IPS-18c (cell line): ENCODE results near the gene KCNJ12.
"Not testable (repeated sequence)": the region's sequence is repeated elsewhere in the genome, so short reads cannot be mapped to it uniquely, and the experiment has no call there.

Source experiments
- H3K4me3 ChIP-seq: 2 replicates; pipeline ENCODE4 v1.7.0; 2013; ENCODE audit warnings: low read depth, mild to moderate bottlenecking, low read length, moderate library complexity; ENCODE audit not compliant: insufficient read depth
- H3K9me3 ChIP-seq: one replicate; pipeline ENCODE4 v1.6.1; 2013; ENCODE audit warnings: mild to moderate bottlenecking, low read length, moderate library complexity; ENCODE audit not compliant: control insufficient read depth, insufficient read depth

The KCNJ12 gene

DNA sequence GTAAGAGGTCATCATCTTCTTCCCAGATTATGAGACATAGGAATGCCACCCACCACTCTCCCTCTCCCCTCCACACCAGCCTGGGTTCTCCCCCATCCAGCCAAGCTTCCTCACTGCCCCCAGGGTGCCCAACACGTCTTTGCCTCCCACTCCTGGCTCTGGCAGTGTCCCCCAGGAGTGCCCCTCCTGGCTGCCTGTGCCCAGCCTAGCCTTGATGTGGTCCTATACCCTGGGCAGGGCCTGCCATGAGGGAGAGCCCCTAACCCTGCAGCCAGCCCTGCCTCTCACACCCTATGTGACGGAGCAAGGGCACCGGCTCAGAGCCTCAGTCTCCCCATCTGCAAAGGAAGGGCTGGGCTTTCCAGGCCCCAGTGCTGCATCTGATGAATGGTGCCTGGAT lies 33.8 kb downstream of the KCNJ12 start:
- H3K9me3 ChIP-seq, H3K4me3 ChIP-seq: not testable (repeated sequence)

- not testable (repeated sequence) for H3K4me3 ChIP-seq, H3K9me3 ChIP-seq
Observed at GRCh38 chr17:21410371-21410770, 34.2 kb downstream of the KCNJ12 start.

GRCh38 chr17:21410906-21411678 lies 34.9 kb downstream of the KCNJ12 start:
- H3K4me3 ChIP-seq, H3K9me3 ChIP-seq: not testable (repeated sequence)

GRCh38 chr17:21411679-21412205 lies 35.6 kb downstream of the KCNJ12 start:
- not testable (repeated sequence) for H3K4me3 ChIP-seq, H3K9me3 ChIP-seq

GRCh38 chr17:21412207-21412681 lies 36.1 kb downstream of the KCNJ12 start:
- not testable (repeated sequence) for H3K4me3 ChIP-seq, H3K9me3 ChIP-seq

DNA sequence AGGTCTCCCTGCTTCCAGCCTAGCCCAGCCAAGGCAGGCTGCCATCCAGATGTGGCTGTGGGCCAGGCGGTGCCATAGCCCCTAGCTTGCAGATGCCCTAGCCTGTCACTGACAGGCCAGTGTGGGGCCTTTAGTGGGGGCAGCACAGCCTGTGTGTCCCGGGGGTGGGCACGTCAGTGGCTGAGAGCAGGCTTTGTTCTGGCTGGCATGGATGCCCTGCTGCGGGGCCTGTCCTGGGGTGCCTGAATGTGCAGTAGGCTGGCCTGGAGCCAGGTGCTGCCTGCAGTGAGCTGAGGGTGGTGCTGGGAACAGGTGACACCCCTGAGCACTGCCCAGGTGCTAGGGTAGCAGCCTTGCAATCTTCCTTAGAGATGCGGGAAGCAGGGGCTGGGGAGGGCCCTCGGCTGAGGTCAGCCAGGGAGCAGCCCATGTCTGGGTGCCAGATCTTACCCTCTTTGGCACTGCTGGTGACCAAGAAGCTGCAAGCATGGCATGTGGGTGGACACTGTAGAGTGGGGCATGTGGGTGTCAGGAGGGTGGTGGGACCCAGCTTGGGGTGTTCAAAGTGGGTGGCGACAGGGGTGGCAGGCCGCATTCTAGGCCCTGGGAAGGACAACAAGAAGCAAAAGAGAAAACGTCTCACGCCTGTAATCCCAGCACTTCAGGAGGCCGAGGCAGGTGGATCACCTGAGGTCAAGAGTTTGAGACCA lies 37.6 kb downstream of the KCNJ12 start:
- not testable (repeated sequence) for H3K9me3 ChIP-seq, H3K4me3 ChIP-seq

GRCh38 chr17:21414616-21415015 lies 38.5 kb downstream of the KCNJ12 start:
- not testable (repeated sequence) for H3K9me3 ChIP-seq, H3K4me3 ChIP-seq

- not testable (repeated sequence) for H3K4me3 ChIP-seq, H3K9me3 ChIP-seq
Observed at GRCh38 chr17:21415166-21415990, 39.2 kb downstream of the KCNJ12 start.

DNA sequence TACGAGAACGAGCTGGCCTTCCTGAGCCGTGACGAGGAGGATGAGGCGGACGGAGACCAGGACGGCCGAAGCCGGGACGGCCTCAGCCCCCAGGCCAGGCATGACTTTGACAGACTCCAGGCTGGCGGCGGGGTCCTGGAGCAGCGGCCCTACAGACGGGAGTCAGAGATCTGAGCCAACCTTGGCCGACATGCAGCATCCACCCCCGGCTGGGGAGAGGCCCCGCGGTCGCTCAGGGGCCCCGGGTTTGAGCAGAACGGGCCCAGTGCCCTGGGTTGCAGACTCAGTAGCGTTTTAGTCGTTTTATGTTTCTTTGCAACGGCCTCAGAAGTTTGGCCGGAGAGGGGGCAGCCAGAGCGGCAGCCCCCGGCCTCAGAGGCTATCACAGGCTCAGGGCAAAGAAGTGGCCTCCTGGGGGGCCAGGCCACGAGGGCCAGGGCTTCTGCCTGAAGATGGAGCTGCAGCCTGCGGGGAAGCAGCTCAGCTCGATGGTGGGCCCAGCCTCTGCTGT lies 40.4 kb downstream of the KCNJ12 start:
- not testable (repeated sequence) for H3K9me3 ChIP-seq, H3K4me3 ChIP-seq

DNA sequence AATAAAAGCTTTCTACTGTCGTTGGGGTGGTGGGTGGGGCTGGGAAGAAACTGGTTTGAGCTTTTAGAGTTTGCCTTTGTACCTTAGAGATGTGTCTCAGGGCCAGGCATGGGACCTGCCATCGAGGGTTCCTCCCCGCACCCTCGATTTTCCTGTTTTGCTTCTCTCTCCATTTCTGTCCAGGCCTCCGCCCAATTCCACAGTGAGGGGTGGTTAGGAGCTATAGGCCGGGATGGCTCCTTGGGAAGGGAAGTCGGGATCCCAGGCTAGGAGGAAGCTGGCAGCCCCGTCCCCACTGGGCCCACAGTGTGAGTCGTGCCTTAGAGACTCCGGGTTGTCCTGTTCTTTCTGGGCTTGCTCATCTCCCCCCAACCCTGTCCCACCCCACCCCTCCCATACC lies 41.2 kb downstream of the KCNJ12 start:
- not testable (repeated sequence) for H3K9me3 ChIP-seq, H3K4me3 ChIP-seq

GRCh38 chr17:21417921-21418320 lies 41.8 kb downstream of the KCNJ12 start:
- H3K4me3 ChIP-seq: no peak overlapping the region
- H3K9me3 ChIP-seq: peaks cover 2% of the 10 kb centered on the region

DNA sequence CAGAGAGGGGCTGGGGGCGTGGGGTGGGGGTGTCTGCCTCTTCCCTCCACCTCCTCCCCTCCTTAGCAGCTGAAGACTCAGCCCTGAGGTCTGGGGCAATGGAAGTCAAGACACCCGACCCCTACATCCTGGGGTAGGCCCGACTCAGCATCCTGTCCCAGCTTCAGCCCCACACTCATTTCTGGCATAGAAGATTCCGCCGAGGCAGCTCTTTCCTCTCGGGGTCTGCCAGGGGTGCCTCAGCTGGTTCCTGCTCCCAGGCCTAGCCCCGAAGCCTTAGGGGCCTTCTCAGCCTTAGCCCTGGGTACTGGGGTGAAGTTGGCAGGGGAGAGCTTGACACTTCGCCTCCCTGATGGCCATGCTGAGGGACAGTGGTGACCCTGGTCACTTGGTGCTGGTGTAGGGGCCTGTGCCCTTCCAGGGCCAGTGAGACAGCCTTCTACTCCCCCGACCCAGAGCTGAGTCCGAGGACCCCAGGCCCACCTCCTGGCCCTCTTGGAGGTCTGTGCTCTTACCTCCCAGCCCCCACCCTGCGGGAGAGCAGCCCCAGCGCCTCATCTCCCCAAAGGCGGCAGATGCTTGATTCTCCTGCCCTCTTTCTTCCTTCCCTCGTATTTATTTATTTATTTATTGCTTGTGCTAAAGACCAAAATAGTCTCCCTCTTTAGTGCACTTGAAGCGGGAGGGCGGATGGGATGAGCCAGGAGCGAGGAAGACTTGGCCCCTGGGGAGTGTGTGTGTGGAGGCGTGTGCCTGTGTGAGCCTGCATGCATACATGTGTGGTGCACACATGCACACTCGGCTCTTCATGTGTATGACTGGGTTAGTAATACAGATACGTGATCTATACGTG lies 42.5 kb downstream of the KCNJ12 start:
- peaks cover 2% of the 10 kb centered on the region for H3K9me3 ChIP-seq

DNA sequence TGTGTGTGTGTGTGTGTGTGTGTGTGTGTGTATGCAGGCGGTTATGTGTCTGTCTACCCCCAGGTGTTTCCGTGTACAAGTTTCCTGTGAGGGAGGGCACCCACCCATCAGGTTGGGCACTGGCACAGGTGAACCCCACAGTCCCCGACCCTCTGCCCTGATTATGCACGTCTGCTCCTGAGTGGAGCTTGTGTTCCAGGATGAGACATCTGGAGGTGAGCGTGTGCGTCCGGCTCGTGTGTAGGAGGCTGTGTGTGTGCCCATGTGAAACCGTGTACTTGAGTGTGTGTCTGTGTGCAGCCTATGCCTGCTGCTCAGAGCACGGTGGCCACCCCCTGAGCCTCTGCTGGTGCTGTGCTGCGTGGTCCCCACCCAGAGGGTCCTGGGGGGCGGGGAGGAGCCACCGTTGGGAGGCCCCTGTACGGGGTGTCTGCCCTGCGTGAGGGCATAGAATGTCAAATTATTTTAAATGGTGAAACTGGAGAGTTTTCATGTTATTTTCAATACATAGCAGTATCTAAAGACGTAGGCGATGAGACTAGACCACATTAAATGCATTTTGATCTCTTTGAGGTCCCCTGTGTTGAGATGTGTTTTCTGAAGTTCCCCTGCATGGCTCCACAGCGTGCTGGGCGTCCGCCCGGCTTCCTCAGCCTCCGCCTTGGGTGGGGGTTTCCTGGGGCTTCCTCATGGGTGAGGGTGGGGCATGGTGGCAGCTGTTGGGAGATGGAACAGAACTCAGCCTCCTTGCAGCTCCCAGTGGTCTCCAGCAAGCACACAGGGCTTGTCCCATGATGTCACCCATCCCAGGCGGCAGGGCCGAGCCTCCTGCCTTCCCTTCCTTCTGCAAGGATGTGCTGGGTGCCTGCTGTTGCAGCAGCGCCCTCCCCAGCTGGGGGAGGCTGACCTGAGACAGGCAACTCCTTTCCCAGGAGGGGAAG lies 43.4 kb downstream of the KCNJ12 start:
- no peak overlapping the region for H3K4me3 ChIP-seq
- H3K9me3 ChIP-seq: peaks cover 2% of the 10 kb centered on the region

More for the DNA sequence above, 42.5 kb downstream of the KCNJ12 start:
- H3K4me3 ChIP-seq: no peak overlapping the region

DNA sequence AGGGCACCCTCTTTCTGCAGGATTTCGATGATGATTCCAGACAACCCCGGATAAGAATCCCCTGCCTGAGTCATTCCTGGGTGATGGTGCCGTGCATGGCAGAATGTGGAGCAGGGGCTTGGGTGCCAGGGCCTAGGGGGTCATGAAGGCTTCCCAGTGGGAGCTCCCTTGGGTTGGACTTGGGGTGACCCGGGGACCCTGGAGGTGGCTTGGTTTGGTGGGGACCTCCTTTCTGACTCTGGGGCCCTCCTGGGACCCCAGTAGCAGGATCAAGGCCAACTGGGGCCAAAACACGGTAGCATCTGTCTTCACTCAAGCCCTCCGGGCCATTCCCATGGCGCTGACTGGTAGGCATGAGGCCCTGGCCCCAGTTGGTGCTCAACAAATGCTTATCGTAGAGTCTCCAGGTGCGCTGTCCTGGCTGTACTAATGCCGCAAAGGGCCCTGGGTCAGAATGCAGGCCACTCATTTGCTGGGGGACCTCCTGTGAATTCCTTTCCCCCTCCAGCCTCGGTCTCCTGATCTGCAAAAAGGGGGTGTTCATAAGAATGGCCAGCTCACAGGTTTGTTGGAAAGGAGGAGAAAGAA lies 44.4 kb downstream of the KCNJ12 start:
- not testable (repeated sequence) for H3K4me3 ChIP-seq, H3K9me3 ChIP-seq
